Astrocyte (in vitro differentiated cells and primary cell): ENCODE data around the gene SH3D21. TPM values are rescaled to one million over a fixed set of nuclear protein-coding genes. Genes with fewer than 3 reads are reported as not detected.

Experiments used
- DNase-seq: peaks from one replicate; pipeline ENCODE4 v3.0.0-alpha.2; 2010; ENCODE audit warnings: low read depth
- FAIRE-seq: peaks from 2 replicates; lab custom pipeline; 2011; peaks lifted over from hg19 to GRCh38; lab: Jason Lieb, UNC
- H2AFZ ChIP-seq: 2 replicates; pipeline ENCODE4 v1.6.0; 2012; ENCODE audit warnings: low read depth, low read length, inconsistent platforms
- H3K27ac ChIP-seq: 2 replicates; pipeline ENCODE4 v1.5.1; 2011; ENCODE audit warnings: low read depth, low read length, inconsistent platforms
- H3K27me3 ChIP-seq: 2 replicates; pipeline ENCODE4 v1.6.0; 2011; ENCODE audit warnings: low read length, inconsistent platforms; ENCODE audit not compliant: insufficient read depth
- H3K36me3 ChIP-seq: 2 replicates; pipeline ENCODE4 v1.5.1; 2011; ENCODE audit warnings: low read length, inconsistent platforms; ENCODE audit not compliant: insufficient read depth
- H3K4me1 ChIP-seq: 2 replicates; pipeline ENCODE4 v1.5.1; 2011; ENCODE audit warnings: low read length, inconsistent platforms; ENCODE audit not compliant: insufficient read depth
- H3K4me2 ChIP-seq: 2 replicates; pipeline ENCODE4 v1.6.0; 2012; ENCODE audit warnings: low read length, inconsistent platforms
- H3K4me3 ChIP-seq: 2 replicates; pipeline ENCODE4 v1.5.1; 2011; ENCODE audit warnings: low read depth, mild to moderate bottlenecking, low read length, inconsistent platforms; ENCODE audit not compliant: insufficient read depth
- H3K79me2 ChIP-seq: 2 replicates; pipeline ENCODE4 v1.6.0; 2012; ENCODE audit warnings: mild to moderate bottlenecking, low read length, inconsistent platforms; ENCODE audit not compliant: insufficient read depth
- H3K9ac ChIP-seq: 2 replicates; pipeline ENCODE4 v1.6.0; 2012; ENCODE audit warnings: mild to moderate bottlenecking, low read length, inconsistent platforms
- H3K9me3 ChIP-seq: 2 replicates; pipeline ENCODE4 v1.5.1; 2012; ENCODE audit warnings: low read depth, mild to moderate bottlenecking, low read length, inconsistent platforms; ENCODE audit not compliant: insufficient read depth
- H4K20me1 ChIP-seq: 2 replicates; pipeline ENCODE4 v1.6.0; 2012; ENCODE audit warnings: low read length, inconsistent platforms; ENCODE audit not compliant: insufficient read depth
- H3K27ac Mint-ChIP-seq: one replicate; pipeline ENCODE4 v1.8.0; 2021; ENCODE audit warnings: mild to moderate bottlenecking, mixed read lengths; ENCODE audit not compliant: unreplicated experiment
- H3K27me3 Mint-ChIP-seq: one replicate; pipeline ENCODE4 v1.8.0; 2021; ENCODE audit warnings: low read depth, mixed read lengths; ENCODE audit not compliant: unreplicated experiment
- H3K36me3 Mint-ChIP-seq: one replicate; pipeline ENCODE4 v1.8.0; 2021; ENCODE audit warnings: low read depth, mixed read lengths; ENCODE audit not compliant: unreplicated experiment
- H3K4me1 Mint-ChIP-seq: one replicate; pipeline ENCODE4 v1.8.0; 2021; ENCODE audit warnings: low read depth, mixed read lengths; ENCODE audit not compliant: unreplicated experiment
- H3K4me3 Mint-ChIP-seq: one replicate; pipeline ENCODE4 v1.8.0; 2021; ENCODE audit warnings: mild to moderate bottlenecking, moderate library complexity, mixed read lengths; ENCODE audit not compliant: unreplicated experiment
- H3K9me3 Mint-ChIP-seq: one replicate; pipeline ENCODE4 v1.8.0; 2021; ENCODE audit warnings: mild to moderate bottlenecking, mixed read lengths; ENCODE audit not compliant: unreplicated experiment
- EZH2 ChIP-seq: IDR thresholded peaks from 2 replicates; pipeline ENCODE4 v1.6.1; 2012; ENCODE audit warnings: mild to moderate bottlenecking, low read length, inconsistent platforms; ENCODE audit not compliant: insufficient read depth
- total RNA-seq: library from RNA; stranded (reverse); gene quantifications from 2 replicates; pipeline ENCODE4 v1.2.1, GENCODE V29; 2021
- TF ChIP-seq, protein P1 (sequence below): IDR thresholded peaks from 2 replicates; pipeline ENCODE4 v1.5.1; 2011; ENCODE audit warnings: low read depth, mild to moderate bottlenecking, inconsistent platforms, low read length, moderate library complexity; ENCODE audit not compliant: insufficient read depth

Gene SH3D21
- total RNA-seq, 1 donor from 2014 or later: 13.6 TPM

DNA sequence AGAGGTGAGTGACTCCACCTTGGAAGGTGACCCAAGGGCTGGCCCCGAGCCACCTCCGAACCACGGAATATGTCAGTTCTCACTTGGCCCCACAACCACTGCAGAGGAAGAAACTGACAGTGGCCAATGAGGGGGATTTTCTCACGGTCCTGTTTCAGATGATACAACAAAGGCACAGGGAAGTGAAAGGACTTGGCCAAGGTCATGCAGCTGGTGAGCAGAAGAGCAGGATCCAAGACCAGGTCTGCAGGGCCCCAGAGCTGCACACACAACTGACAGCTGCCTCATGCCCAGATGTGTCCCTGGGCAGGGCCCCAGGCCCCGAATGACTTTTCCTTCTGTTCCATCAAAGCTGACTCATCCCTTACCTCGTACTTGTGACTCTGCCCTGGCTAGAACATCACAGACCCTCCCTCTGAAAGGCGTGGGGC, 43.1 kb downstream of the SH3D21 start:
- Histone ChIP-seq H3K79me2 (no peaks in the 10 kb centered on the region), H3K9ac (peak overlapping the region; percentile 84), H3K4me1 (peaks cover 47% of the 10 kb centered on the region), H3K4me3 (no peak overlapping the region), H3K4me2 (peak overlapping the region; percentile 83), H4K20me1 (no peaks in the 10 kb centered on the region), H2AFZ (no peak overlapping the region), H3K27ac (peak overlapping the region; percentile 98), H3K9me3 (no peaks in the 10 kb centered on the region), H3K27me3 (no peaks in the 10 kb centered on the region), H3K36me3 (peaks cover 21% of the 10 kb centered on the region)
- Mint-ChIP-seq H3K4me1 (peaks cover 52% of the 10 kb centered on the region), H3K9me3 (no peaks in the 10 kb centered on the region), H3K36me3 (peaks cover 38% of the 10 kb centered on the region), H3K27me3 (no peaks in the 10 kb centered on the region), H3K27ac (peak overlapping the region; percentile 75), H3K4me3 (peak overlapping the region; percentile 22)
- no peak for TF ChIP-seq EZH2
- TF ChIP-seq, protein P1, sequence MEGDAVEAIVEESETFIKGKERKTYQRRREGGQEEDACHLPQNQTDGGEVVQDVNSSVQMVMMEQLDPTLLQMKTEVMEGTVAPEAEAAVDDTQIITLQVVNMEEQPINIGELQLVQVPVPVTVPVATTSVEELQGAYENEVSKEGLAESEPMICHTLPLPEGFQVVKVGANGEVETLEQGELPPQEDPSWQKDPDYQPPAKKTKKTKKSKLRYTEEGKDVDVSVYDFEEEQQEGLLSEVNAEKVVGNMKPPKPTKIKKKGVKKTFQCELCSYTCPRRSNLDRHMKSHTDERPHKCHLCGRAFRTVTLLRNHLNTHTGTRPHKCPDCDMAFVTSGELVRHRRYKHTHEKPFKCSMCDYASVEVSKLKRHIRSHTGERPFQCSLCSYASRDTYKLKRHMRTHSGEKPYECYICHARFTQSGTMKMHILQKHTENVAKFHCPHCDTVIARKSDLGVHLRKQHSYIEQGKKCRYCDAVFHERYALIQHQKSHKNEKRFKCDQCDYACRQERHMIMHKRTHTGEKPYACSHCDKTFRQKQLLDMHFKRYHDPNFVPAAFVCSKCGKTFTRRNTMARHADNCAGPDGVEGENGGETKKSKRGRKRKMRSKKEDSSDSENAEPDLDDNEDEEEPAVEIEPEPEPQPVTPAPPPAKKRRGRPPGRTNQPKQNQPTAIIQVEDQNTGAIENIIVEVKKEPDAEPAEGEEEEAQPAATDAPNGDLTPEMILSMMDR: no peak
- no peak for FAIRE-seq
- DNase-seq: peak; percentile 46

DNA sequence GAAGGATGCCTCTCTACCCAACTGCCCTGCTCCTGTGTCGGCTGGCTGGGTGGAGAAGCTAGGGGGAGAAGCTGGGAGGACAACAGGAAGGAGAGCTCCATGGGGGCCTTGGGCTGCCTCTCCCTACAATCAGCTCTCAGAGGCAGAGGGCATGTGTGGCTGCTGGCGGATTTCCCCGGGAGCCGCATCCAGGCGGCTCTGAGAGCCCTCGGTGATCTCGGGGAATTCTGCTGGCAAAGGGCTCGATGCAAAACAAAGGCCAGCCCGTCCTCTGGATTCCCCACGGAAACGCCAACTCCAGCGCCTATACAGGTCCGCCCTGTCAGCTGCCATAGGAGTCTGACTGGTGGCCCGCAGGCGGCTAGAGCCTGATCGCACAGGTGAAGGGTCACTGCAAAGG, 43.7 kb downstream of the SH3D21 start:
- H3K27ac Mint-ChIP-seq: peak overlapping the region; percentile 100
- H3K4me3 ChIP-seq: no peak overlapping the region
- H3K79me2 ChIP-seq: no peaks in the 10 kb centered on the region
- no peak overlapping the region for H2AFZ ChIP-seq
- DNase-seq: peak; percentile 32
- H3K9me3 Mint-ChIP-seq: no peaks in the 10 kb centered on the region
- peaks cover 42% of the 10 kb centered on the region for H3K36me3 Mint-ChIP-seq
- no peak for FAIRE-seq
- H4K20me1 ChIP-seq: no peaks in the 10 kb centered on the region
- no peaks in the 10 kb centered on the region for H3K27me3 Mint-ChIP-seq
- peak overlapping the region; percentile 98 for H3K27ac ChIP-seq
- H3K4me1 ChIP-seq: peaks cover 47% of the 10 kb centered on the region
- H3K27me3 ChIP-seq: no peaks in the 10 kb centered on the region
- no peaks in the 10 kb centered on the region for H3K9me3 ChIP-seq
- peaks cover 54% of the 10 kb centered on the region for H3K4me1 Mint-ChIP-seq
- peak overlapping the region; percentile 84 for H3K9ac ChIP-seq
- TF ChIP-seq EZH2: no peak
- TF ChIP-seq, protein P1: no peak
- H3K36me3 ChIP-seq: peaks cover 27% of the 10 kb centered on the region
- H3K4me3 Mint-ChIP-seq: no peak overlapping the region
- H3K4me2 ChIP-seq: peak overlapping the region; percentile 83

GRCh38 chr1:36350659-36351226, 44.6 kb downstream of the SH3D21 start:
- Histone ChIP-seq H3K4me2 (peak overlapping the region; percentile 83), H3K4me3 (peak overlapping the region; percentile 40), H3K27ac (peak overlapping the region; percentile 98), H3K4me1 (peaks cover 47% of the 10 kb centered on the region), H3K36me3 (peaks cover 26% of the 10 kb centered on the region), H3K9ac (peak overlapping the region; percentile 84), H2AFZ (no peak overlapping the region), H4K20me1 (no peaks in the 10 kb centered on the region), H3K79me2 (no peaks in the 10 kb centered on the region), H3K9me3 (no peaks in the 10 kb centered on the region), H3K27me3 (no peaks in the 10 kb centered on the region)
- TF ChIP-seq, protein P1: no peak
- no peak for TF ChIP-seq EZH2
- H3K4me3 Mint-ChIP-seq: peak overlapping the region; percentile 27
- H3K4me1 Mint-ChIP-seq: peaks cover 54% of the 10 kb centered on the region
- H3K27ac Mint-ChIP-seq: peak overlapping the region; percentile 100
- H3K27me3 Mint-ChIP-seq: no peaks in the 10 kb centered on the region
- FAIRE-seq (peak; percentile 97), DNase-seq (peak; percentile 81)
- peaks cover 41% of the 10 kb centered on the region for H3K36me3 Mint-ChIP-seq
- H3K9me3 Mint-ChIP-seq: no peaks in the 10 kb centered on the region
